Esophagus muscularis mucosa (tissue), 4 donors: Measurements from ENCODE around the gene CD99L2. TPM values are rescaled to one million over a fixed set of nuclear protein-coding genes. Genes with fewer than 3 reads are reported as not detected.

Experiments used
- DNase-seq: peaks from one replicate; pipeline ENCODE4 v3.0.0-alpha.2; 2017; ENCODE audit errors: extremely low spot score
- H3K27ac ChIP-seq, 4 donors: fragments of 200-600 bp; sonication (generic); replicated peaks in 1 of 4; 1 replicate in 3 of 4; 2 replicates in 1 of 4; pipeline ENCODE4 v1.5.1; 2016 to 2019; ENCODE audit warnings: mild to moderate bottlenecking in 1 of 4
- H3K27me3 ChIP-seq, 4 donors: fragments of 200-600 bp; sonication (generic); one replicate each; pipeline versions ENCODE4 v1.5.1 to v1.6.0; 2016 to 2019
- H3K36me3 ChIP-seq, 4 donors: fragments of 200-600 bp; sonication (generic); one replicate each; pipeline ENCODE4 v1.5.1; 2016 to 2019
- H3K4me1 ChIP-seq, 4 donors: fragments of 200-600 bp; sonication (generic); one replicate each; pipeline ENCODE4 v1.5.1; 2016 to 2019
- H3K4me3 ChIP-seq, 4 donors: fragments of 200-600 bp; sonication (generic); 1 replicate in 2 of 4; 2 replicates in 2 of 4; pipeline ENCODE4 v1.5.1; 2016 to 2019; ENCODE audit warnings: mild to moderate bottlenecking in 4 of 4, moderate library complexity in 1 of 4
- H3K9me3 ChIP-seq, 4 donors: fragments of 200-600 bp; sonication (generic); 1 replicate in 3 of 4; 2 replicates in 1 of 4; pipeline ENCODE4 v1.5.1; 2016 to 2019
- EP300 ChIP-seq: sonication (generic); formaldehyde crosslinking; IDR thresholded peaks from one replicate; pipeline ENCODE4 v1.6.1; 2017; ENCODE audit warnings: antibody characterized with exemption
- POLR2A ChIP-seq: fragments of 450-650 bp; IDR thresholded peaks from one replicate; pipeline ENCODE4 v1.6.1; 2017; ENCODE audit warnings: antibody characterized with exemption, moderate library complexity, mild to moderate bottlenecking, low read depth
- POLR2AphosphoS5 ChIP-seq, 2 donors: sonication (generic); formaldehyde crosslinking; IDR thresholded peaks; one replicate each; pipeline ENCODE4 v1.6.1; 2017; ENCODE audit warnings: antibody characterized with exemption in 2 of 2
- WGBS: methylation state at CpG from one replicate; pipeline ENCODE4 v1.1.5; 2018; 5-methylcytosine and 5-hydroxymethylcytosine counted together
- intact Hi-C: fragments of 100-400 bp; cut with DNase I; formaldehyde crosslinking; loops from one replicate; pipeline ENCODE4 v1.15.1; 2023
- total RNA-seq, 4 donors: library from RNA; depleted of rRNA; stranded (reverse); fragments of >200 nt; gene quantifications; one replicate each; pipeline versions ENCODE4 v1.1.0 to v1.2.1, GENCODE V29; 2016
- TF ChIP-seq, protein P1 (sequence below), 3 experiments: fragments of 200-600 bp in 2 of 3; fragments of 450-650 bp in 1 of 3; sonication (generic) in 2 of 3; IDR thresholded peaks; one replicate each; pipeline ENCODE4 v1.5.1; 2017 to 2019; ENCODE audit warnings: antibody characterized with exemption in 3 of 3, mild to moderate bottlenecking in 2 of 3, moderate library complexity in 1 of 3

The CD99L2 gene
- total RNA-seq, 4 donors from 2014 or later, result 61.0 to 91.5 (median 70.1) TPM

DNA sequence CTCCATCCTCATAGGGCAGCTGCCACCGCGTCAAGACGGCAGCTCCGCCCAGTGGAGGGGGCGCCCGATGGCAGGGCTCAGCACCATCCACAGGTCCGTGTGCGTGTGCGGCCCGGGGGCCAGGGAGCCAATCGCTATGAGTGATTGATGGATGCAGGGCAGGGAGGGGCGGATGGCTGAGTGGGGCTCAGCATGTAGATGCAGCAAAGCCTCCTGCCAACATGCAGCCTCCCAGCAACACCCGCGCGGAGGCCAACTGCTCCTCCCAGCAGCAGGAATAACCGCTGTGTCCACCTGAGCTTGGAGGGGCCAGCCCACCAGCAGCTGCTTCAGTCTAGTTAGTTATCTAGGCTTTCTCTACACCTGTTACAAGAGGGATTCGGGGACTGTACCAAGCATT is 127.8 kb downstream of the CD99L2 start:
- intact Hi-C loops, result loop anchor here (5.0 kb wide), 1 partner anchor 227 kb away; no protein-coding TSS in a partner anchor

DNA sequence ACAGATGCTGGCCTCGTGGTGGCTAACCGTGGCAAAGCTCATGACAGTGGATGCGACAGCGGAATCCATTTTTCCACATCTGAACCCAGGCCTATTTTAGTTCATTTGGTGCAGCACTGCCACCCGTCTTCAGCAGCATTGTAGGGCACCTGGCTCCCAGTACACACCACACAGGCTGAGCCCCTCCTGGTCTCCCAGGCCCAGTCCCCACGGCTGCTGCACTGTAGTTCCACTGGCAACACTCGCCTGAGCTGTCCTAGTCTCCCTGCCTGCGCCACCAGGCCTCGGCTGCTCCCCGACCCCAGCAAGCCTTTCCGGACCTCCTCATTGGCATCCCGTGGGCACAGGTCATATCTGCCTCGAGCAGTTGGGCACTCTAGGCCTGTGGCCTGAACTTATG is 129.1 kb downstream of the CD99L2 start:
- no peak for DNase-seq
- peaks cover 0 to 29% (median 23%) of the 10 kb centered on the region in 4 donors for H3K36me3 ChIP-seq
- H3K4me3 ChIP-seq, result no peak overlapping the region
- peaks cover 9 to 12% (median 10%) of the 10 kb centered on the region in 4 donors for H3K4me1 ChIP-seq
- intact Hi-C loops, result loop anchor here (10.0 kb wide), 1 partner anchor 125 kb away; the partner anchor contains the start of gene CD99L2
- TF ChIP-seq POLR2AphosphoS5 (IDR thresholded peaks at IDR 0.05) (no peak), EP300 (no peak), POLR2A (no peak)
- TF ChIP-seq, protein P1, sequence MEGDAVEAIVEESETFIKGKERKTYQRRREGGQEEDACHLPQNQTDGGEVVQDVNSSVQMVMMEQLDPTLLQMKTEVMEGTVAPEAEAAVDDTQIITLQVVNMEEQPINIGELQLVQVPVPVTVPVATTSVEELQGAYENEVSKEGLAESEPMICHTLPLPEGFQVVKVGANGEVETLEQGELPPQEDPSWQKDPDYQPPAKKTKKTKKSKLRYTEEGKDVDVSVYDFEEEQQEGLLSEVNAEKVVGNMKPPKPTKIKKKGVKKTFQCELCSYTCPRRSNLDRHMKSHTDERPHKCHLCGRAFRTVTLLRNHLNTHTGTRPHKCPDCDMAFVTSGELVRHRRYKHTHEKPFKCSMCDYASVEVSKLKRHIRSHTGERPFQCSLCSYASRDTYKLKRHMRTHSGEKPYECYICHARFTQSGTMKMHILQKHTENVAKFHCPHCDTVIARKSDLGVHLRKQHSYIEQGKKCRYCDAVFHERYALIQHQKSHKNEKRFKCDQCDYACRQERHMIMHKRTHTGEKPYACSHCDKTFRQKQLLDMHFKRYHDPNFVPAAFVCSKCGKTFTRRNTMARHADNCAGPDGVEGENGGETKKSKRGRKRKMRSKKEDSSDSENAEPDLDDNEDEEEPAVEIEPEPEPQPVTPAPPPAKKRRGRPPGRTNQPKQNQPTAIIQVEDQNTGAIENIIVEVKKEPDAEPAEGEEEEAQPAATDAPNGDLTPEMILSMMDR (IDR thresholded peaks at IDR 0.05), result no peak
- no peak overlapping the region for H3K27ac ChIP-seq
- H3K9me3 ChIP-seq, result no peaks in the 10 kb centered on the region
- H3K27me3 ChIP-seq, result no peaks in the 10 kb centered on the region
- WGBS, result 73% methylated on average over 13 of the region's 13 CpGs

More for the DNA sequence above, 127.8 kb downstream of the CD99L2 start:
- peaks cover 0 to 37% (median 27%) of the 10 kb centered on the region in 4 donors for H3K36me3 ChIP-seq
- 88% methylated on average over 14 of the region's 17 CpGs for whole genome bisulfite sequencing
- H3K9me3 ChIP-seq, result no peaks in the 10 kb centered on the region
- H3K27me3 ChIP-seq, result no peaks in the 10 kb centered on the region
- DNase-seq, result no peak
- TF ChIP-seq POLR2AphosphoS5 (IDR thresholded peaks at IDR 0.05), result no peak
- TF ChIP-seq, protein P1 (IDR thresholded peaks at IDR 0.05), result no peak
- no peak for TF ChIP-seq POLR2A
- TF ChIP-seq EP300, result no peak
- H3K27ac ChIP-seq, result no peak overlapping the region
- H3K4me1 ChIP-seq, result peaks cover 9 to 12% (median 10%) of the 10 kb centered on the region in 4 donors
- no peak overlapping the region for H3K4me3 ChIP-seq

DNA sequence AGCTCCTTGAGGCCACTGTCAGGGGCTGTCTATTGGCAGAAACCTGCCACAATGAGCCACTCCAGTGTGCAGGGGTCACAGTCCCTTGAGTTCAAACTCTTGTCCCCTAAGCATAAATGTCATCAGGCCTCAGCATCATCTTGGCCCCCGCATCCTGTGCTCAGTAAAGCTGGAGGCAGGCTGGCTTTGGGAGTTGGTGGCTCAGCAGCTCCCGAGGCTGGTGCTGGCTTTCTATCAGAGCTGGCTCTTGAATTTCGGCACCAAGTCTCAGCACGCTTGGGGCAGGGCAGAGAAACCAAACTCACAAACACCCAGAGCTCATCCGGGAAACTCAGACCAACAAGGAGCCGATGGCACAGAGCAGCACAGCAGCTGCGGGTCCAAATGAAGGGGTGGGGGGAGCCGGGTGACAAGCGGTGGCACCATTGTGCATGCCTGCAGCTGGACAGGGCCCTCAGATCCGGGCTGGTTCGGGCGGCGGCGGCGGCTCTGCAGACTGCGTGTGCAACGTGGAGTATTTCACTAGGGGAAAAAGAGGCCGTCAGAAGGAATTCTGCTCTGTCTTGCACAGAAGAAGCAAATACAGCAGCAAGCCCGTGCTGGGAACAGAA is 129.8 kb downstream of the CD99L2 start:
- Histone ChIP-seq H3K36me3 (peaks cover 0 to 27% (median 23%) of the 10 kb centered on the region in 4 donors), H3K27me3 (no peaks in the 10 kb centered on the region), H3K27ac (no peak overlapping the region), H3K9me3 (no peaks in the 10 kb centered on the region), H3K4me3 (no peak overlapping the region), H3K4me1 (peaks cover 9 to 15% (median 10%) of the 10 kb centered on the region in 4 donors)
- no peak for DNase-seq
- intact Hi-C loops, result loop anchor here (10.0 kb wide), 1 partner anchor 126 kb away; the partner anchor contains the start of gene CD99L2
- no peak for TF ChIP-seq POLR2A
- TF ChIP-seq EP300, result no peak
- TF ChIP-seq, protein P1 (IDR thresholded peaks at IDR 0.05), result no peak
- no peak for TF ChIP-seq POLR2AphosphoS5 (IDR thresholded peaks at IDR 0.05)
- WGBS, result 84% methylated on average over 15 of the region's 19 CpGs

DNA sequence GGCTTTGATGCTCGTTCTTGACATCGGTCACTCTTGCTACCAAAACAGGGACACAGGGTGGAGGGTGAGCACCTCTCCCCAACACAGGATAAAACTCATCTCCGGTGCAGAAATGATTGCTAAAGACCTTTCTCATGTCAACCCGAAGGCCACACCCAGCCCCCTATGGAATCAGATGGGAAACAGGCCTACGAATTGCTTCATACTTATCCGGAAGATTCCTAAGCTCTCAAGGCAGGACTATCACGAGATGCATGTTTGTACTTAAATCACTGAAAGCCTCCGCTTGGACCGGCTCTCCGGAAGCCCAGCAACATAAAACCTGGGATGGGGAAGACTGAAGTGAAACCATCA is 130.4 kb downstream of the CD99L2 start:
- intact Hi-C loops, result loop anchor here (10.0 kb wide), 1 partner anchor 127 kb away; the partner anchor contains the start of gene CD99L2
- Histone ChIP-seq H3K9me3 (no peaks in the 10 kb centered on the region), H3K27ac (no peak overlapping the region), H3K4me1 (peaks cover 9 to 19% (median 11%) of the 10 kb centered on the region in 4 donors), H3K36me3 (peaks cover 0 to 27% (median 23%) of the 10 kb centered on the region in 4 donors), H3K27me3 (no peaks in the 10 kb centered on the region), H3K4me3 (no peak overlapping the region)
- 82% methylated on average over 10 of the region's 10 CpGs for WGBS
- no peak for TF ChIP-seq POLR2AphosphoS5 (IDR thresholded peaks at IDR 0.05)
- no peak for TF ChIP-seq POLR2A
- DNase-seq, result no peak

DNA sequence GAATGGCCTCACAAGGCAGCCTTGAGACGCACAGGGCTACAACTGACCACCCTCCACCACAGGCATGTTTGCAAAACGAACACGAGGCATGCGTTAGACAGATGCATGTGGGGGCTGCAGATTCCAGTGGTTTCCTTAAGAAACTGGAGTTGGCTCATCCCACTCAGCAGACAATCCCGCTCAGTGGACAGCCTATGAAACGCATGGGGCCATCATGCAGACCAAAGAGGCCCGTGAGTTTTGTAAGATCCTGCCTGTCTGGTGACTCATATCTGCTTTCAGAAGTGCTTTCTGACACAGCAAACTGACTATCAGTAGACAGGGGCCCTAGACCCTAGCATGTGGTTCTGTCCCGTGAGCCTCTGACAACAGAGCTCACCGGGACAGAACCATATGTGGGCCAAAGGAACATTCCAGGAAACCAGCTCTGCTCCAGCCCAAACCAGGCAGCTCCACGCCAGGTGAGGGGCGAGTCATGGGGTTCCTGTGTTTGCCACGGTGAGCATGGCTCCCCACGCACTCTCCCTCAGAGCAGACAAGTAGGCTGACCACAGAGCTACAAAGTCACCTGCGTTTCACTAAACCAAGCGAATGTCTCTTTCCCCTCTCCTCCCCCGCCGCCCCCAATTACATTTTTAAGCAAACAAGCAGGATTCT is 130.9 kb downstream of the CD99L2 start:
- Histone ChIP-seq H3K9me3 (no peaks in the 10 kb centered on the region), H3K27me3 (no peaks in the 10 kb centered on the region), H3K4me1 (peaks cover 9 to 19% (median 12%) of the 10 kb centered on the region in 4 donors), H3K4me3 (no peak overlapping the region), H3K36me3 (peaks cover 0 to 27% (median 23%) of the 10 kb centered on the region in 4 donors), H3K27ac (no peak overlapping the region)
- TF ChIP-seq POLR2AphosphoS5 (IDR thresholded peaks at IDR 0.05) (no peak), POLR2A (no peak), EP300 (no peak)
- TF ChIP-seq, protein P1 (IDR thresholded peaks at IDR 0.05), result no peak
- intact Hi-C loops, result loop anchor here (10.0 kb wide), 1 partner anchor 127 kb away; the partner anchor contains the start of gene CD99L2
- WGBS, result 70% methylated on average over 10 of the region's 17 CpGs
- no peak for DNase-seq
